ENCODE data around the gene PLXNC1.

DNA sequence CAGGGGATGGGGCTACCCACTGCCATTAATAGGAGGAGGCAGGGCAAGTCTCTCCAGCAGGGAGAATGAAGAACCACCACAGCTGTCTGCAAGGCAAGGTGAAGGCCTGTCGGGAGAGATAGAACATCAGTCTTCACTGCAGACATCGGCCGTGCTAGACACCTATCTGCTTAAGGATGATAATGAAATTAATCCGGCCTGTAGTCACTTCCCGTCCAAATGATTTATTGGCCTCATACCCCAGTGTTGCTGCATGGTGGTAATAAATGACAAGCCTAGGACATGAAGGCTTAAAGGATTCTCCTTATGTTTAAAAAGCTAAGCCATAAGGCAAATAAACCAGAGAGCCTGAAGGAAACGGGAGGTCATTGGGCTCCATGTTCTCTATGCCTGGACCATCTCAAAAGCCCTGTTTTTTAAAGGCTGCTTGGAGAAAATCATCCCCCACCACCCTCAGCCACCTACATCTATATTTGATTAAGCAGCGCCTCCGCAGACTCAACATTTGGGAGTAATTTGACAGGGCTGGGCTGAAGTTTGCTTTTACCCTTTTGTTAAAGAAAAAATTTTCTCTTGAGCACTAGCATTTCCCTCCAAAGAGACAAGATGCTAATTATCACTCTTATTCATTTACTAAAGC, 137.7 kb downstream of the PLXNC1 start:
- TF ChIP-seq ZNF138 (tag by site-specific recombination; IDR thresholded peaks at IDR 0.05; ENCODE audit: borderline replicate concordance) = no peak
- no peak for TF ChIP-seq ZBTB8A (tag by site-specific recombination; IDR thresholded peaks at IDR 0.05)
- TF ChIP-seq, protein P1, sequence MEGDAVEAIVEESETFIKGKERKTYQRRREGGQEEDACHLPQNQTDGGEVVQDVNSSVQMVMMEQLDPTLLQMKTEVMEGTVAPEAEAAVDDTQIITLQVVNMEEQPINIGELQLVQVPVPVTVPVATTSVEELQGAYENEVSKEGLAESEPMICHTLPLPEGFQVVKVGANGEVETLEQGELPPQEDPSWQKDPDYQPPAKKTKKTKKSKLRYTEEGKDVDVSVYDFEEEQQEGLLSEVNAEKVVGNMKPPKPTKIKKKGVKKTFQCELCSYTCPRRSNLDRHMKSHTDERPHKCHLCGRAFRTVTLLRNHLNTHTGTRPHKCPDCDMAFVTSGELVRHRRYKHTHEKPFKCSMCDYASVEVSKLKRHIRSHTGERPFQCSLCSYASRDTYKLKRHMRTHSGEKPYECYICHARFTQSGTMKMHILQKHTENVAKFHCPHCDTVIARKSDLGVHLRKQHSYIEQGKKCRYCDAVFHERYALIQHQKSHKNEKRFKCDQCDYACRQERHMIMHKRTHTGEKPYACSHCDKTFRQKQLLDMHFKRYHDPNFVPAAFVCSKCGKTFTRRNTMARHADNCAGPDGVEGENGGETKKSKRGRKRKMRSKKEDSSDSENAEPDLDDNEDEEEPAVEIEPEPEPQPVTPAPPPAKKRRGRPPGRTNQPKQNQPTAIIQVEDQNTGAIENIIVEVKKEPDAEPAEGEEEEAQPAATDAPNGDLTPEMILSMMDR (tag by site-specific recombination; IDR thresholded peaks at IDR 0.05) = no peak

Measured in HEK293 (cell line).